ENCODE results near the gene ARIH1. TPM values are rescaled to one million over a fixed set of nuclear protein-coding genes. Genes with fewer than 3 reads are reported as not detected.

Gene ARIH1
- polyA plus RNA-seq, 1 experiment, result 90.4 TPM

DNA sequence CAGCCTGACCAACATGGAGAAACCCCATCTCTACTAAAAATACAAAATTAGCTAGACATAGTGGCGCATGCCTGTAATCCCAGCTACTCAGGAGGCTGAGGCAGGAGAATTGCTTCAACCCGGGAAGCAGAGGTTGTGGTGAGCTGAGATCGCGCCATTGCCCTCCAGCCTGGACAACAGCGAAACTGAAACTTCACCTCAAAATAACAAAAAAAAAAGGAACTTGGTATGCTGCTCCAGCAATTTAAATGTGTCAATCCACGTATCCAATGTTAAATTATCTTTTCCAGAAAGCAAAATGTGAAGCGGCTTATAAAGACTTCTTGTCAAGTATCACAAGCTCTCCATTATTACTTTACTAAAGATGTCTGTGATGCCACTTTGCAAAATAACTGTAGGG is 9.9 kb upstream of the ARIH1 start:
- TF ChIP-seq, protein P1, sequence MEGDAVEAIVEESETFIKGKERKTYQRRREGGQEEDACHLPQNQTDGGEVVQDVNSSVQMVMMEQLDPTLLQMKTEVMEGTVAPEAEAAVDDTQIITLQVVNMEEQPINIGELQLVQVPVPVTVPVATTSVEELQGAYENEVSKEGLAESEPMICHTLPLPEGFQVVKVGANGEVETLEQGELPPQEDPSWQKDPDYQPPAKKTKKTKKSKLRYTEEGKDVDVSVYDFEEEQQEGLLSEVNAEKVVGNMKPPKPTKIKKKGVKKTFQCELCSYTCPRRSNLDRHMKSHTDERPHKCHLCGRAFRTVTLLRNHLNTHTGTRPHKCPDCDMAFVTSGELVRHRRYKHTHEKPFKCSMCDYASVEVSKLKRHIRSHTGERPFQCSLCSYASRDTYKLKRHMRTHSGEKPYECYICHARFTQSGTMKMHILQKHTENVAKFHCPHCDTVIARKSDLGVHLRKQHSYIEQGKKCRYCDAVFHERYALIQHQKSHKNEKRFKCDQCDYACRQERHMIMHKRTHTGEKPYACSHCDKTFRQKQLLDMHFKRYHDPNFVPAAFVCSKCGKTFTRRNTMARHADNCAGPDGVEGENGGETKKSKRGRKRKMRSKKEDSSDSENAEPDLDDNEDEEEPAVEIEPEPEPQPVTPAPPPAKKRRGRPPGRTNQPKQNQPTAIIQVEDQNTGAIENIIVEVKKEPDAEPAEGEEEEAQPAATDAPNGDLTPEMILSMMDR (IDR thresholded peaks at IDR 0.05; ENCODE audit: low read depth, low read length), result no peak
- Histone ChIP-seq H3K27ac (ENCODE audit: low read depth, low read length) (no peak overlapping the region), H3K4me3 (ENCODE audit: low read depth, low read length) (no peak overlapping the region), H3K27me3 (ENCODE audit: control insufficient read depth, insufficient read depth, low read length) (no peaks in the 10 kb centered on the region), H3K9me3 (ENCODE audit: control insufficient read depth, insufficient read depth, low read length) (no peaks in the 10 kb centered on the region)
- no peak for DNase-seq (ENCODE audit: low read depth, low spot score)
- ChIA-PET POLR2A (interaction anchor here (1.6 kb wide), 1 partner anchor 9 kb away, joined by 6 read pairs; the partner anchor contains the start of gene ARIH1), CTCF (interaction anchor here (1.0 to 1.1 kb wide), 2 partner anchors 9 to 136 kb away, joined by 3 read pairs; partner anchors contain the start of gene ARIH1)

- TF ChIP-seq, protein P1 (IDR thresholded peaks at IDR 0.05; ENCODE audit: low read depth, low read length), result no peak
- Histone ChIP-seq H3K27ac (ENCODE audit: low read depth, low read length) (no peak overlapping the region), H3K27me3 (ENCODE audit: control insufficient read depth, insufficient read depth, low read length) (no peaks in the 10 kb centered on the region), H3K9me3 (ENCODE audit: control insufficient read depth, insufficient read depth, low read length) (no peaks in the 10 kb centered on the region), H3K4me3 (ENCODE audit: low read depth, low read length) (no peak overlapping the region)
- no peak for DNase-seq (ENCODE audit: low read depth, low spot score)
- CTCF ChIA-PET, result no interaction called here
- POLR2A ChIA-PET, result no interaction called here
Measured at GRCh38 chr15:72468103-72468502, 6.0 kb upstream of the ARIH1 start.

- POLR2A ChIA-PET, result interaction anchor here (0.6 to 1.5 kb wide), 5 partner anchors 10 to 261 kb away, joined by 4 to 9 read pairs (median 4); partner anchors contain the start of gene HEXA
- Histone ChIP-seq H3K9me3 (ENCODE audit: control insufficient read depth, insufficient read depth, low read length) (0 out of 2 replicates have a peak, but pooled peaks cover 2% of the 10 kb centered on the region), H3K27me3 (ENCODE audit: control insufficient read depth, insufficient read depth, low read length) (no peaks in the 10 kb centered on the region), H3K27ac (ENCODE audit: low read depth, low read length) (peak overlapping the region; percentile 100), H3K4me3 (ENCODE audit: low read depth, low read length) (peak overlapping the region; percentile 91)
- DNase-seq (ENCODE audit: low read depth, low spot score), result no peak
- TF ChIP-seq, protein P1 (IDR thresholded peaks at IDR 0.05; ENCODE audit: low read depth, low read length), result peak; percentile 37
- CTCF ChIA-PET, result interaction anchor here (0.9 to 1.5 kb wide), 9 partner anchors 9 to 246 kb away, joined by 3 to 10 read pairs (median 3); no protein-coding TSS in a partner anchor
Measured at GRCh38 chr15:72472992-72473610, 1.0 kb upstream of the ARIH1 start.

DNA sequence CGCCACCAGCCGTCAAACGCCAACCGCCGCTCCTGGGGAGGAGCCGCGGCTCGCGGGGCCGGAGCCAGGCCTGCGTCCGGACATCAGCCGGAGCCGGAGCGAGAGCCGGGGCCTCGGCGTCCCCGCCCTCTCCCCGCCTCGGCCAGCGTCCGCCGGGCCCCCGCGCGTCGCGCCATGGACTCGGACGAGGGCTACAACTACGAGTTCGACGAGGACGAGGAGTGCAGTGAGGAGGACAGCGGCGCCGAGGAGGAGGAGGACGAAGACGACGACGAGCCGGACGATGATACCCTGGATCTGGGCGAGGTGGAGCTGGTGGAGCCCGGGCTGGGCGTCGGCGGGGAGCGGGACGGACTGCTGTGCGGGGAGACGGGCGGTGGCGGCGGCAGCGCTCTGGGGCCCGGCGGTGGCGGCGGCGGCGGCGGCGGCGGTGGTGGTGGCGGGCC is 359 bp downstream of the ARIH1 start:
- Histone ChIP-seq H3K27me3 (ENCODE audit: control insufficient read depth, insufficient read depth, low read length) (no peaks in the 10 kb centered on the region), H3K9me3 (ENCODE audit: control insufficient read depth, insufficient read depth, low read length) (0 out of 2 replicates have a peak, but pooled peaks cover 2% of the 10 kb centered on the region), H3K4me3 (ENCODE audit: low read depth, low read length) (peak overlapping the region; percentile 91), H3K27ac (ENCODE audit: low read depth, low read length) (peak overlapping the region; percentile 100)
- no peak for DNase-seq (ENCODE audit: low read depth, low spot score)
- POLR2A ChIA-PET, result interaction anchor here (1.5 kb wide), 1 partner anchor 11 kb away, joined by 6 read pairs; no protein-coding TSS in a partner anchor
- TF ChIP-seq, protein P1 (IDR thresholded peaks at IDR 0.05; ENCODE audit: low read depth, low read length), result no peak
- CTCF ChIA-PET, result no interaction called here

Measured in AG04450 (cell line).